Measurements from ENCODE around the gene BUD31.

The BUD31 gene

DNA sequence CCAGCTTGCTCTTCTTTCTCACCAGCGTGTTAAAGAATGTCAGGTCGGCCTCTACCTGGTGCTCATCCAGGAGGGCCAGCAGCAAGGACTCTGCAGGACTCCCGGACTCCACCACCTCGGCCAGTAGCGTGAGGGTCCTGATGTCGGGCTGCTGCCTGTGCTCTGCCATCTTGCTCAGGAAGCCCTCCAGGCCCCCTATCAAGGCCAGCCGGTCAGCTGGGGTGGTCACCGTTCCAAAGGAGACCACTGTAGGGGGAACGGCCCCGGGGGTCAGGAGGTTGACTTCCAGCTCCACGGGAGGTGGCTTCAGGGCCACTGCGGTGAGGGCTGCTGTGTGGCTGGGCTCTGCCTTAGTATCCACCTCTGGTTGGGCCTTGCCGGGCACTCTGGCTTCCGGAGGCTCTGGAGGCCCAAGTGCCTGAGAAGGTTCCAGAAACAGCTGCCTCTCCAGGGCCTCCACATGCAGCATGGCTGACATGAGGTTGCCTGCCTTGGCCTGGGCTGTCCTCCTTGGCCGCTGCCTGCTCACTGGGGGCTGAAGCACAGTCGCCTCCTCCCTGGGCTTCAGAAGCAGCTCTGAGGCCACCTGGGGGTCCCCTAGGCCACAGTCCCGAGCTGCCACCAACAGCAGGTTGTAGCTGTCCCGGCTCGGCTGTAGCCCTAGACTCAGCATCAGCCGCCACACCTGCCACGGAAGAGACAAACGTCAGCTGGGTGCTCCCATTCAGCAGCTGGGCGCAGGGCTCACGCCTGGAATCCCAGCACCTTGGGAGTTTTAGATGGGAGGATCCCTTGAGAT lies 16.4 kb downstream of the BUD31 start:
- ATAC-seq = no peak
- TF ChIP-seq ZFP3 (CRISPR knock-in tag; IDR thresholded peaks at IDR 0.05) (no peak), ARNTL (CRISPR knock-in tag; IDR thresholded peaks at IDR 0.05; ENCODE audit: borderline replicate concordance, low read depth) (no peak), PPARA (CRISPR knock-in tag; IDR thresholded peaks at IDR 0.05; ENCODE audit: borderline replicate concordance) (no peak), GLIS3 (CRISPR knock-in tag; IDR thresholded peaks at IDR 0.05) (no peak), RARB (CRISPR knock-in tag; IDR thresholded peaks at IDR 0.05) (no peak), CSDC2 (CRISPR knock-in tag; IDR thresholded peaks at IDR 0.05) (no peak), ISL1 (CRISPR knock-in tag; IDR thresholded peaks at IDR 0.05) (no peak), ZNF565 (CRISPR knock-in tag; conservative IDR thresholded peaks at IDR 0.05; ENCODE audit: low read depth) (no peak), ZC3H10 (CRISPR knock-in tag; IDR thresholded peaks at IDR 0.05) (no peak), ZFP30 (CRISPR knock-in tag; IDR thresholded peaks at IDR 0.05) (no peak), OSR1 (CRISPR knock-in tag; IDR thresholded peaks at IDR 0.05) (no peak), SNAI2 (CRISPR knock-in tag; IDR thresholded peaks at IDR 0.05) (no peak), ESRRG (CRISPR knock-in tag; IDR thresholded peaks at IDR 0.05) (no peak)
- TF ChIP-seq, protein P1, sequence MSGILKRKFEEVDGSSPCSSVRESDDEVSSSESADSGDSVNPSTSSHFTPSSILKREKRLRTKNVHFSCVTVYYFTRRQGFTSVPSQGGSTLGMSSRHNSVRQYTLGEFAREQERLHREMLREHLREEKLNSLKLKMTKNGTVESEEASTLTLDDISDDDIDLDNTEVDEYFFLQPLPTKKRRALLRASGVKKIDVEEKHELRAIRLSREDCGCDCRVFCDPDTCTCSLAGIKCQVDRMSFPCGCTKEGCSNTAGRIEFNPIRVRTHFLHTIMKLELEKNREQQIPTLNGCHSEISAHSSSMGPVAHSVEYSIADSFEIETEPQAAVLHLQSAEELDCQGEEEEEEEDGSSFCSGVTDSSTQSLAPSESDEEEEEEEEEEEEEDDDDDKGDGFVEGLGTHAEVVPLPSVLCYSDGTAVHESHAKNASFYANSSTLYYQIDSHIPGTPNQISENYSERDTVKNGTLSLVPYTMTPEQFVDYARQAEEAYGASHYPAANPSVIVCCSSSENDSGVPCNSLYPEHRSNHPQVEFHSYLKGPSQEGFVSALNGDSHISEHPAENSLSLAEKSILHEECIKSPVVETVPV (CRISPR knock-in tag; IDR thresholded peaks at IDR 0.05) = no peak
- TF ChIP-seq, protein P2, sequence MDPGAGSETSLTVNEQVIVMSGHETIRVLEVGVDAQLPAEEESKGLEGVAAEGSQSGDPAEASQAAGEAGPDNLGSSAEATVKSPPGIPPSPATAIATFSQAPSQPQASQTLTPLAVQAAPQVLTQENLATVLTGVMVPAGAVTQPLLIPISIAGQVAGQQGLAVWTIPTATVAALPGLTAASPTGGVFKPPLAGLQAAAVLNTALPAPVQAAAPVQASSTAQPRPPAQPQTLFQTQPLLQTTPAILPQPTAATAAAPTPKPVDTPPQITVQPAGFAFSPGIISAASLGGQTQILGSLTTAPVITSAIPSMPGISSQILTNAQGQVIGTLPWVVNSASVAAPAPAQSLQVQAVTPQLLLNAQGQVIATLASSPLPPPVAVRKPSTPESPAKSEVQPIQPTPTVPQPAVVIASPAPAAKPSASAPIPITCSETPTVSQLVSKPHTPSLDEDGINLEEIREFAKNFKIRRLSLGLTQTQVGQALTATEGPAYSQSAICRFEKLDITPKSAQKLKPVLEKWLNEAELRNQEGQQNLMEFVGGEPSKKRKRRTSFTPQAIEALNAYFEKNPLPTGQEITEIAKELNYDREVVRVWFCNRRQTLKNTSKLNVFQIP (CRISPR knock-in tag; IDR thresholded peaks at IDR 0.05; ENCODE audit: borderline replicate concordance, low read depth) = no peak
- TF ChIP-seq, protein P3, sequence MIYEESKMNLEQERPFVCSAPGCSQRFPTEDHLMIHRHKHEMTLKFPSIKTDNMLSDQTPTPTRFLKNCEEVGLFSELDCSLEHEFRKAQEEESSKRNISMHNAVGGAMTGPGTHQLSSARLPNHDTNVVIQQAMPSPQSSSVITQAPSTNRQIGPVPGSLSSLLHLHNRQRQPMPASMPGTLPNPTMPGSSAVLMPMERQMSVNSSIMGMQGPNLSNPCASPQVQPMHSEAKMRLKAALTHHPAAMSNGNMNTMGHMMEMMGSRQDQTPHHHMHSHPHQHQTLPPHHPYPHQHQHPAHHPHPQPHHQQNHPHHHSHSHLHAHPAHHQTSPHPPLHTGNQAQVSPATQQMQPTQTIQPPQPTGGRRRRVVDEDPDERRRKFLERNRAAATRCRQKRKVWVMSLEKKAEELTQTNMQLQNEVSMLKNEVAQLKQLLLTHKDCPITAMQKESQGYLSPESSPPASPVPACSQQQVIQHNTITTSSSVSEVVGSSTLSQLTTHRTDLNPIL (CRISPR knock-in tag; IDR thresholded peaks at IDR 0.05; ENCODE audit: low read depth) = no peak
- TF ChIP-seq, protein P4, sequence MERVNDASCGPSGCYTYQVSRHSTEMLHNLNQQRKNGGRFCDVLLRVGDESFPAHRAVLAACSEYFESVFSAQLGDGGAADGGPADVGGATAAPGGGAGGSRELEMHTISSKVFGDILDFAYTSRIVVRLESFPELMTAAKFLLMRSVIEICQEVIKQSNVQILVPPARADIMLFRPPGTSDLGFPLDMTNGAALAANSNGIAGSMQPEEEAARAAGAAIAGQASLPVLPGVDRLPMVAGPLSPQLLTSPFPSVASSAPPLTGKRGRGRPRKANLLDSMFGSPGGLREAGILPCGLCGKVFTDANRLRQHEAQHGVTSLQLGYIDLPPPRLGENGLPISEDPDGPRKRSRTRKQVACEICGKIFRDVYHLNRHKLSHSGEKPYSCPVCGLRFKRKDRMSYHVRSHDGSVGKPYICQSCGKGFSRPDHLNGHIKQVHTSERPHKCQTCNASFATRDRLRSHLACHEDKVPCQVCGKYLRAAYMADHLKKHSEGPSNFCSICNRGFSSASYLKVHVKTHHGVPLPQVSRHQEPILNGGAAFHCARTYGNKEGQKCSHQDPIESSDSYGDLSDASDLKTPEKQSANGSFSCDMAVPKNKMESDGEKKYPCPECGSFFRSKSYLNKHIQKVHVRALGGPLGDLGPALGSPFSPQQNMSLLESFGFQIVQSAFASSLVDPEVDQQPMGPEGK (CRISPR knock-in tag; IDR thresholded peaks at IDR 0.05; ENCODE audit: borderline replicate concordance) = no peak

- ATAC-seq = no peak; the same call in 2 of the 3 replicates
- TF ChIP-seq ZNF8 (CRISPR knock-in tag; IDR thresholded peaks at IDR 0.05) (no peak), TCF4 (CRISPR knock-in tag; IDR thresholded peaks at IDR 0.05; ENCODE audit: borderline replicate concordance) (no peak), ZFP3 (CRISPR knock-in tag; IDR thresholded peaks at IDR 0.05) (no peak), PPARA (CRISPR knock-in tag; IDR thresholded peaks at IDR 0.05; ENCODE audit: borderline replicate concordance) (no peak), BACH2 (CRISPR knock-in tag; IDR thresholded peaks at IDR 0.05; ENCODE audit: borderline replicate concordance) (no peak), GLIS3 (CRISPR knock-in tag; IDR thresholded peaks at IDR 0.05) (no peak), ISL1 (CRISPR knock-in tag; IDR thresholded peaks at IDR 0.05) (no peak), ZFP30 (CRISPR knock-in tag; IDR thresholded peaks at IDR 0.05) (no peak), TOX (CRISPR knock-in tag; IDR thresholded peaks at IDR 0.05; ENCODE audit: borderline replicate concordance) (no peak), ESRRG (CRISPR knock-in tag; IDR thresholded peaks at IDR 0.05) (no peak)
- TF ChIP-seq, protein P2 (CRISPR knock-in tag; IDR thresholded peaks at IDR 0.05; ENCODE audit: borderline replicate concordance, low read depth) = no peak
- TF ChIP-seq, protein P5, sequence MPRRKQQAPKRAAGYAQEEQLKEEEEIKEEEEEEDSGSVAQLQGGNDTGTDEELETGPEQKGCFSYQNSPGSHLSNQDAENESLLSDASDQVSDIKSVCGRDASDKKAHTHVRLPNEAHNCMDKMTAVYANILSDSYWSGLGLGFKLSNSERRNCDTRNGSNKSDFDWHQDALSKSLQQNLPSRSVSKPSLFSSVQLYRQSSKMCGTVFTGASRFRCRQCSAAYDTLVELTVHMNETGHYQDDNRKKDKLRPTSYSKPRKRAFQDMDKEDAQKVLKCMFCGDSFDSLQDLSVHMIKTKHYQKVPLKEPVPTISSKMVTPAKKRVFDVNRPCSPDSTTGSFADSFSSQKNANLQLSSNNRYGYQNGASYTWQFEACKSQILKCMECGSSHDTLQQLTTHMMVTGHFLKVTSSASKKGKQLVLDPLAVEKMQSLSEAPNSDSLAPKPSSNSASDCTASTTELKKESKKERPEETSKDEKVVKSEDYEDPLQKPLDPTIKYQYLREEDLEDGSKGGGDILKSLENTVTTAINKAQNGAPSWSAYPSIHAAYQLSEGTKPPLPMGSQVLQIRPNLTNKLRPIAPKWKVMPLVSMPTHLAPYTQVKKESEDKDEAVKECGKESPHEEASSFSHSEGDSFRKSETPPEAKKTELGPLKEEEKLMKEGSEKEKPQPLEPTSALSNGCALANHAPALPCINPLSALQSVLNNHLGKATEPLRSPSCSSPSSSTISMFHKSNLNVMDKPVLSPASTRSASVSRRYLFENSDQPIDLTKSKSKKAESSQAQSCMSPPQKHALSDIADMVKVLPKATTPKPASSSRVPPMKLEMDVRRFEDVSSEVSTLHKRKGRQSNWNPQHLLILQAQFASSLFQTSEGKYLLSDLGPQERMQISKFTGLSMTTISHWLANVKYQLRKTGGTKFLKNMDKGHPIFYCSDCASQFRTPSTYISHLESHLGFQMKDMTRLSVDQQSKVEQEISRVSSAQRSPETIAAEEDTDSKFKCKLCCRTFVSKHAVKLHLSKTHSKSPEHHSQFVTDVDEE (CRISPR knock-in tag; IDR thresholded peaks at IDR 0.05) = no peak
- TF ChIP-seq, protein P3 (CRISPR knock-in tag; IDR thresholded peaks at IDR 0.05; ENCODE audit: low read depth) = no peak
- TF ChIP-seq, protein P4 (CRISPR knock-in tag; IDR thresholded peaks at IDR 0.05; ENCODE audit: borderline replicate concordance) = no peak
Observed at GRCh38 chr7:99428972-99429566, 20.3 kb downstream of the BUD31 start.

Measured in SK-N-SH treated with all-trans-retinoic acid at 6 μM for 48 hours (cell line).